GM23338 (cell line): Measurements from ENCODE around the gene SLC4A3. TPM values are rescaled to one million over a fixed set of nuclear protein-coding genes. Genes with fewer than 3 reads are reported as not detected.

ENCODE experiments used
- ATAC-seq: fragments of 200-7000 bp; cut with Tn5 transposase; 3 replicates; pipeline ENCODE4 v1.9.1; 2020
- DNase-seq: peaks from one replicate; pipeline ENCODE4 v3.0.0-alpha.2; 2015; ENCODE audit warnings: low spot score
- H2AFZ ChIP-seq: fragments of 200-600 bp; sonication (generic); 2 replicates; pipeline ENCODE4 v1.8.0; 2016; ENCODE audit warnings: antibody characterized with exemption, mild to moderate bottlenecking, moderate library complexity
- H3F3A ChIP-seq: fragments of 200-600 bp; sonication (generic); replicated peaks from 2 replicates; pipeline ENCODE4 v1.8.0; 2017; ENCODE audit warnings: antibody characterized with exemption, mixed run types, low read depth
- H3K27ac ChIP-seq: fragments of 200-600 bp; sonication (generic); 2 replicates; pipeline ENCODE4 v1.6.1; 2016; ENCODE audit warnings: low read depth
- H3K27me3 ChIP-seq: fragments of 200-600 bp; sonication (generic); 2 replicates; pipeline ENCODE4 v1.8.0; 2016; ENCODE audit warnings: mild to moderate bottlenecking, mixed run types, moderate library complexity; ENCODE audit not compliant: insufficient read depth
- H3K36me3 ChIP-seq: fragments of 200-600 bp; sonication (generic); 2 replicates; pipeline ENCODE4 v1.8.0; 2016; ENCODE audit warnings: mild to moderate bottlenecking; ENCODE audit not compliant: insufficient read depth
- H3K4me1 ChIP-seq: fragments of 200-600 bp; sonication (generic); 2 replicates; pipeline ENCODE4 v1.8.0; 2016; ENCODE audit warnings: mild to moderate bottlenecking, moderate library complexity; ENCODE audit not compliant: insufficient read depth
- H3K4me2 ChIP-seq: fragments of 200-600 bp; sonication (generic); 2 replicates; pipeline ENCODE4 v1.7.1; 2017; ENCODE audit warnings: mixed run types
- H3K4me3 ChIP-seq: fragments of 200-600 bp; sonication (generic); 2 replicates; pipeline ENCODE4 v1.6.1; 2016; ENCODE audit warnings: mixed run types
- H3K79me2 ChIP-seq: fragments of 200-600 bp; sonication (generic); replicated peaks from 2 replicates; pipeline ENCODE4 v1.8.0; 2017; ENCODE audit warnings: mild to moderate bottlenecking; ENCODE audit not compliant: insufficient read depth
- H3K9me2 ChIP-seq: fragments of 200-600 bp; sonication (generic); 2 replicates; pipeline ENCODE4 v1.8.0; 2017; ENCODE audit not compliant: insufficient read depth
- H4K20me1 ChIP-seq: fragments of 200-600 bp; sonication (generic); replicated peaks from 2 replicates; pipeline ENCODE4 v1.8.0; 2017; ENCODE audit warnings: mild to moderate bottlenecking; ENCODE audit not compliant: insufficient read depth
- H3K27ac Mint-ChIP-seq: 2 replicates; pipeline ENCODE4 v1.8.0; 2020; ENCODE audit warnings: inconsistent platforms, mild to moderate bottlenecking, moderate library complexity, mixed read lengths
- H3K27me3 Mint-ChIP-seq: 3 replicates; pipeline ENCODE4 v1.8.0; 2022; ENCODE audit warnings: low read depth, mild to moderate bottlenecking, moderate library complexity, mixed read lengths, inconsistent platforms; ENCODE audit not compliant: insufficient read depth, poor library complexity
- H3K36me3 Mint-ChIP-seq: 3 replicates; pipeline ENCODE4 v1.8.0; 2021; ENCODE audit warnings: low read depth, mild to moderate bottlenecking, inconsistent platforms, moderate library complexity, mixed read lengths
- H3K4me1 Mint-ChIP-seq: 3 replicates; pipeline ENCODE4 v1.8.0; 2020; ENCODE audit warnings: mild to moderate bottlenecking, inconsistent platforms, mixed read lengths
- H3K4me3 Mint-ChIP-seq: 3 replicates; pipeline ENCODE4 v1.8.0; 2021; ENCODE audit warnings: moderate library complexity, mild to moderate bottlenecking, inconsistent platforms, mixed read lengths
- H3K9me3 Mint-ChIP-seq: 3 replicates; pipeline ENCODE4 v1.8.0; 2020; ENCODE audit warnings: moderate library complexity, mild to moderate bottlenecking, inconsistent platforms, mixed read lengths
- EZH2 ChIP-seq: fragments of 200-600 bp; sonication (generic); IDR thresholded peaks from one replicate; pipeline ENCODE4 v1.8.0; 2017; ENCODE audit warnings: antibody characterized with exemption, mild to moderate bottlenecking, low read depth; ENCODE audit not compliant: unreplicated experiment
- EZH2phosphoT487 ChIP-seq: fragments of 200-600 bp; sonication (generic); IDR thresholded peaks from one replicate; pipeline ENCODE4 v1.8.1; 2018; ENCODE audit warnings: antibody characterized with exemption; ENCODE audit not compliant: unreplicated experiment
- POLR2AphosphoS5 ChIP-seq: IDR thresholded peaks from 2 replicates; pipeline ENCODE4 v1.6.1; 2016; ENCODE audit warnings: antibody characterized with exemption, low read depth
- ZNF114 ChIP-seq: fragments of 250-450 bp; sonication (Bioruptor Pico); IDR thresholded peaks from 2 replicates; pipeline ENCODE4 v1.5.0; 2020; ENCODE audit warnings: mild to moderate bottlenecking, moderate library complexity
- ZNF331 ChIP-seq: fragments of 250-450 bp; sonication (Bioruptor Pico); IDR thresholded peaks from 2 replicates; pipeline ENCODE4 v1.5.0; 2020; ENCODE audit warnings: low read depth, mild to moderate bottlenecking, moderate library complexity
- polyA plus RNA-seq: library from polyadenylated mRNA; unstranded; fragments of >200 nt; fragmentation: Nextera tagmentation; extraction: Ambion mirVana; gene quantifications from 2 replicates; pipeline ENCODE4 v1.2.1, GENCODE V29; 2016
- total RNA-seq: library from RNA; depleted of rRNA; stranded (reverse); fragments of >200 nt; shearing (Covaris generic); gene quantifications from 2 replicates; pipeline ENCODE4 v1.2.3, GENCODE V29; 2014
- TF ChIP-seq, protein P1 (sequence below), 2 experiments: fragments of 200-600 bp in 1 of 2; sonication (generic) in 1 of 2; conservative IDR thresholded peaks; 2 replicates each; pipeline versions ENCODE4 v1.5.1 to v1.6.1; 2016 to 2017; ENCODE audit warnings: antibody characterized with exemption in 2 of 2, low read depth in 2 of 2, mild to moderate bottlenecking in 2 of 2, moderate library complexity in 1 of 2
- TF ChIP-seq, protein P2 (sequence below): fragments of 250-450 bp; sonication (Bioruptor Pico); IDR thresholded peaks from 2 replicates; pipeline ENCODE4 v1.5.0; 2020; ENCODE audit warnings: mild to moderate bottlenecking, moderate library complexity
- TF ChIP-seq, protein P3 (sequence below): IDR thresholded peaks from 2 replicates; pipeline ENCODE4 v1.6.1; 2016; ENCODE audit warnings: antibody characterized with exemption

SLC4A3 gene
- total and polyA plus RNA-seq, 2 experiments from 2014 or later: 3.6 to 6.8 TPM

DNA sequence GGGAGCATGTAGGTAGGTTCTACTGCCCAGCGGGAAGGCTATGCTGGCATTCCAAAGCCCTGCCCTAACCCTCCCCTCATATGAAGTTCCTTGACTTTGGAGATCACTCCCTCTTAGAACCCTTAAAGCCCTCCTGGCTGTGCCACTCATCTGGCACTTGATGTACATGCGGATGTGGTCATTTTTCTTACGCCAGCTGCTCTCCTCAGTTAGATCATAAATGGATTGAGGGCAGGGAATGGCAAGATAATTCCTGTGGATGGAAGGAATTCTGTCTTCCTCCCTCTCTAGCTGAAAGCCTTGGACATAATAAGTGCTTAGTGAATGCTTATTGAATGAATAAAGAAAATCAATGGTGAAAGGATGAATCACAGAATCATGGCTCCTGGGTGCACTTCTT lies 51.6 kb downstream of the SLC4A3 start:
- Mint-ChIP-seq H3K27ac (no peak overlapping the region), H3K9me3 (peaks cover 17% of the 10 kb centered on the region), H3K27me3 (no peaks in the 10 kb centered on the region), H3K36me3 (peaks cover 14% of the 10 kb centered on the region), H3K4me1 (no peaks in the 10 kb centered on the region; the same call in 2 of the 3 replicates), H3K4me3 (no peak overlapping the region)
- ATAC-seq: no peak
- 0 out of 2 replicates have a peak, but pooled peaks cover 3% of the 10 kb centered on the region for H3K9me2 ChIP-seq
- no peaks in the 10 kb centered on the region for H3K4me1 ChIP-seq
- no peak overlapping the region for H3K4me2 ChIP-seq
- no peaks in the 10 kb centered on the region for H4K20me1 ChIP-seq
- H3K27me3 ChIP-seq: no peaks in the 10 kb centered on the region
- DNase-seq: no peak
- TF ChIP-seq, protein P1, sequence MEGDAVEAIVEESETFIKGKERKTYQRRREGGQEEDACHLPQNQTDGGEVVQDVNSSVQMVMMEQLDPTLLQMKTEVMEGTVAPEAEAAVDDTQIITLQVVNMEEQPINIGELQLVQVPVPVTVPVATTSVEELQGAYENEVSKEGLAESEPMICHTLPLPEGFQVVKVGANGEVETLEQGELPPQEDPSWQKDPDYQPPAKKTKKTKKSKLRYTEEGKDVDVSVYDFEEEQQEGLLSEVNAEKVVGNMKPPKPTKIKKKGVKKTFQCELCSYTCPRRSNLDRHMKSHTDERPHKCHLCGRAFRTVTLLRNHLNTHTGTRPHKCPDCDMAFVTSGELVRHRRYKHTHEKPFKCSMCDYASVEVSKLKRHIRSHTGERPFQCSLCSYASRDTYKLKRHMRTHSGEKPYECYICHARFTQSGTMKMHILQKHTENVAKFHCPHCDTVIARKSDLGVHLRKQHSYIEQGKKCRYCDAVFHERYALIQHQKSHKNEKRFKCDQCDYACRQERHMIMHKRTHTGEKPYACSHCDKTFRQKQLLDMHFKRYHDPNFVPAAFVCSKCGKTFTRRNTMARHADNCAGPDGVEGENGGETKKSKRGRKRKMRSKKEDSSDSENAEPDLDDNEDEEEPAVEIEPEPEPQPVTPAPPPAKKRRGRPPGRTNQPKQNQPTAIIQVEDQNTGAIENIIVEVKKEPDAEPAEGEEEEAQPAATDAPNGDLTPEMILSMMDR (conservative IDR thresholded peaks at IDR 0.05; ENCODE audit: low read depth in 2 of 2): no peak
- TF ChIP-seq POLR2AphosphoS5 (no peak), EZH2 (no peak), EZH2phosphoT487 (no peak), ZNF114 (no peak), ZNF331 (CRISPR knock-in tag) (no peak)
- TF ChIP-seq, protein P2, sequence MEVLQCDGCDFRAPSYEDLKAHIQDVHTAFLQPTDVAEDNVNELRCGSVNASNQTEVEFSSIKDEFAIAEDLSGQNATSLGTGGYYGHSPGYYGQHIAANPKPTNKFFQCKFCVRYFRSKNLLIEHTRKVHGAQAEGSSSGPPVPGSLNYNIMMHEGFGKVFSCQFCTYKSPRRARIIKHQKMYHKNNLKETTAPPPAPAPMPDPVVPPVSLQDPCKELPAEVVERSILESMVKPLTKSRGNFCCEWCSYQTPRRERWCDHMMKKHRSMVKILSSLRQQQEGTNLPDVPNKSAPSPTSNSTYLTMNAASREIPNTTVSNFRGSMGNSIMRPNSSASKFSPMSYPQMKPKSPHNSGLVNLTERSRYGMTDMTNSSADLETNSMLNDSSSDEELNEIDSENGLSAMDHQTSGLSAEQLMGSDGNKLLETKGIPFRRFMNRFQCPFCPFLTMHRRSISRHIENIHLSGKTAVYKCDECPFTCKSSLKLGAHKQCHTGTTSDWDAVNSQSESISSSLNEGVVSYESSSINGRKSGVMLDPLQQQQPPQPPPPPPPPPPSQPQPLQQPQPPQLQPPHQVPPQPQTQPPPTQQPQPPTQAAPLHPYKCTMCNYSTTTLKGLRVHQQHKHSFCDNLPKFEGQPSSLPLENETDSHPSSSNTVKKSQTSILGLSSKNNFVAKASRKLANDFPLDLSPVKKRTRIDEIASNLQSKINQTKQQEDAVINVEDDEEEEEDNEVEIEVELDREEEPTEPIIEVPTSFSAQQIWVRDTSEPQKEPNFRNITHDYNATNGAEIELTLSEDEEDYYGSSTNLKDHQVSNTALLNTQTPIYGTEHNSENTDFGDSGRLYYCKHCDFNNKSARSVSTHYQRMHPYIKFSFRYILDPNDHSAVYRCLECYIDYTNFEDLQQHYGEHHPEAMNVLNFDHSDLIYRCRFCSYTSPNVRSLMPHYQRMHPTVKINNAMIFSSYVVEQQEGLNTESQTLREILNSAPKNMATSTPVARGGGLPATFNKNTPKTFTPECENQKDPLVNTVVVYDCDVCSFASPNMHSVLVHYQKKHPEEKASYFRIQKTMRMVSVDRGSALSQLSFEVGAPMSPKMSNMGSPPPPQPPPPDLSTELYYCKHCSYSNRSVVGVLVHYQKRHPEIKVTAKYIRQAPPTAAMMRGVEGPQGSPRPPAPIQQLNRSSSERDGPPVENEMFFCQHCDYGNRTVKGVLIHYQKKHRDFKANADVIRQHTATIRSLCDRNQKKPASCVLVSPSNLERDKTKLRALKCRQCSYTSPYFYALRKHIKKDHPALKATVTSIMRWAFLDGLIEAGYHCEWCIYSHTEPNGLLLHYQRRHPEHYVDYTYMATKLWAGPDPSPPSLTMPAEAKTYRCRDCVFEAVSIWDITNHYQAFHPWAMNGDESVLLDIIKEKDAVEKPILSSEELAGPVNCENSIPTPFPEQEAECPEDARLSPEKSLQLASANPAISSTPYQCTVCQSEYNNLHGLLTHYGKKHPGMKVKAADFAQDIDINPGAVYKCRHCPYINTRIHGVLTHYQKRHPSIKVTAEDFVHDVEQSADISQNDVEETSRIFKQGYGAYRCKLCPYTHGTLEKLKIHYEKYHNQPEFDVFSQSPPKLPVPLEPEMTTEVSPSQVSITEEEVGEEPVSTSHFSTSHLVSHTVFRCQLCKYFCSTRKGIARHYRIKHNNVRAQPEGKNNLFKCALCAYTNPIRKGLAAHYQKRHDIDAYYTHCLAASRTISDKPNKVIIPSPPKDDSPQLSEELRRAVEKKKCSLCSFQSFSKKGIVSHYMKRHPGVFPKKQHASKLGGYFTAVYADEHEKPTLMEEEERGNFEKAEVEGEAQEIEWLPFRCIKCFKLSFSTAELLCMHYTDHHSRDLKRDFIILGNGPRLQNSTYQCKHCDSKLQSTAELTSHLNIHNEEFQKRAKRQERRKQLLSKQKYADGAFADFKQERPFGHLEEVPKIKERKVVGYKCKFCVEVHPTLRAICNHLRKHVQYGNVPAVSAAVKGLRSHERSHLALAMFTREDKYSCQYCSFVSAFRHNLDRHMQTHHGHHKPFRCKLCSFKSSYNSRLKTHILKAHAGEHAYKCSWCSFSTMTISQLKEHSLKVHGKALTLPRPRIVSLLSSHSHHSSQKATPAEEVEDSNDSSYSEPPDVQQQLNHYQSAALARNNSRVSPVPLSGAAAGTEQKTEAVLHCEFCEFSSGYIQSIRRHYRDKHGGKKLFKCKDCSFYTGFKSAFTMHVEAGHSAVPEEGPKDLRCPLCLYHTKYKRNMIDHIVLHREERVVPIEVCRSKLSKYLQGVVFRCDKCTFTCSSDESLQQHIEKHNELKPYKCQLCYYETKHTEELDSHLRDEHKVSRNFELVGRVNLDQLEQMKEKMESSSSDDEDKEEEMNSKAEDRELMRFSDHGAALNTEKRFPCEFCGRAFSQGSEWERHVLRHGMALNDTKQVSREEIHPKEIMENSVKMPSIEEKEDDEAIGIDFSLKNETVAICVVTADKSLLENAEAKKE (CRISPR knock-in tag): no peak
- TF ChIP-seq, protein P3, sequence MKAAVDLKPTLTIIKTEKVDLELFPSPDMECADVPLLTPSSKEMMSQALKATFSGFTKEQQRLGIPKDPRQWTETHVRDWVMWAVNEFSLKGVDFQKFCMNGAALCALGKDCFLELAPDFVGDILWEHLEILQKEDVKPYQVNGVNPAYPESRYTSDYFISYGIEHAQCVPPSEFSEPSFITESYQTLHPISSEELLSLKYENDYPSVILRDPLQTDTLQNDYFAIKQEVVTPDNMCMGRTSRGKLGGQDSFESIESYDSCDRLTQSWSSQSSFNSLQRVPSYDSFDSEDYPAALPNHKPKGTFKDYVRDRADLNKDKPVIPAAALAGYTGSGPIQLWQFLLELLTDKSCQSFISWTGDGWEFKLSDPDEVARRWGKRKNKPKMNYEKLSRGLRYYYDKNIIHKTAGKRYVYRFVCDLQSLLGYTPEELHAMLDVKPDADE: no peak
- no peaks in the 10 kb centered on the region for H3K79me2 ChIP-seq
- no peaks in the 10 kb centered on the region for H3F3A ChIP-seq
- no peak overlapping the region for H3K4me3 ChIP-seq
- no peak overlapping the region for H3K27ac ChIP-seq
- no peaks in the 10 kb centered on the region; the same call in 1 of the 2 replicates for H3K36me3 ChIP-seq
- no peak overlapping the region for H2AFZ ChIP-seq
